ENCODE measurements around the gene LRBA.

LRBA gene

DNA sequence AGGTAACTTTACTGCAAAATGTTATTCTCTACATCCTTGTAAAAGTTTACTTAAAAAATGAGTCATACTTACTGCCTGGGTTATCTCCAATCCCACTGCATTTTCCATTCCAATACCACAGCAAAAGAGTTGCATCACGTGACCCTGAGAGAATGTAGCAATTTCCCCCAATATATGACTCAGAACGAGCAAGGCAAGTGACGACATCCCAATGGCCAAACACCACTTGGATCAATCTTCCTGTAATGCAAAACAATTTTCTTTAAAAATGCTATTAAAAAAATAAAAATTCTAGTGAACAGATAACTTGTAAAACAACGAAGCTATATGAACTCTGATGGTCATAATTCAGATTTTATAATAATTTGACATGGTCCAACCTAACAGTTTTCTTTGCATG, 712.5 kb downstream of the LRBA start:
- no peak for DNase-seq

GRCh38 chr4:150299816-150300215, 715.3 kb downstream of the LRBA start:
- no peak for DNase-seq

- no peak for DNase-seq
Observed at GRCh38 chr4:150297861-150298474, 717.1 kb downstream of the LRBA start.

DNA sequence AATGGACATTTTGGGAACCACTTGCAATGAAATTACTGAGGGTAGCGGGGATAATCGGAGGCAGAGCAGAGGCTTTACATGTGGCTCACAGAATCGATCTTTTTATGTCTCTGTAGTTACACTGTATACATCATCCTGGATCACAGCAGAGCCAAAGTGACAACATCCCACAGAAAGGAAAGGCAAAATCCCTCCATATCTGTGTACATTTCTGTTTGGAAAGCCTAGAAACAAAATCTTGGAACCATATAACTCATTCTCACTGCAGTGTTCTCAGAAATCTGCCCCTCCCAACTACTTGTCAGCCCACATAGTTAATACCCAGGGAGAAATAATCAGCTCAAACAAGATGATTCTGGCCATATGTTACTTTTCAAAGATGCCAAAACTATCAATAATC, 725.2 kb downstream of the LRBA start:
- no peak for DNase-seq

- no peak for DNase-seq
Observed at GRCh38 chr4:150289198-150289597, 725.9 kb downstream of the LRBA start.

- no peak for DNase-seq
Observed at GRCh38 chr4:150286656-150287055, 728.4 kb downstream of the LRBA start.

- no peak for DNase-seq
Observed at GRCh38 chr4:150283689-150284088, 731.4 kb downstream of the LRBA start.

DNA sequence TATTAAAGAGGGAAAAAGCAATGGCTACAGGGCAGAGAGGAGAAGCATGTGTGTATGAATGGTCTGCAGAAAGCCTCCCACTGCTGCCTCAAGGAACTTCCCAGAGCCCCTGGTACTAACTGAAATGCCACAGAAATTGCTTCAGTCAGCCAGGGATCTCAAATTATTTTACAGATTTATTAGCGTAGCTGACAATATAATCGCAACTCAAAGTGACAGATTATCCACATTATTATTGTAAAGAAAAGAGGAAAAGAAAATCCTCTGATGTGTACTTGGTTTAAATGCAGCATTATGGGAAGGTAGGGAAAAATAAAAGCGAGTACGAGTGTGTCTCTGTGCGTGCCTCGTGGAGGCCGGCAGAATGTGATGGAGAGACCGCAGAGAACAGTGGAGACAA, 734.1 kb downstream of the LRBA start:
- DNase-seq, result no peak

- no peak for DNase-seq
Observed at GRCh38 chr4:150280081-150280895, 734.8 kb downstream of the LRBA start.

DNA sequence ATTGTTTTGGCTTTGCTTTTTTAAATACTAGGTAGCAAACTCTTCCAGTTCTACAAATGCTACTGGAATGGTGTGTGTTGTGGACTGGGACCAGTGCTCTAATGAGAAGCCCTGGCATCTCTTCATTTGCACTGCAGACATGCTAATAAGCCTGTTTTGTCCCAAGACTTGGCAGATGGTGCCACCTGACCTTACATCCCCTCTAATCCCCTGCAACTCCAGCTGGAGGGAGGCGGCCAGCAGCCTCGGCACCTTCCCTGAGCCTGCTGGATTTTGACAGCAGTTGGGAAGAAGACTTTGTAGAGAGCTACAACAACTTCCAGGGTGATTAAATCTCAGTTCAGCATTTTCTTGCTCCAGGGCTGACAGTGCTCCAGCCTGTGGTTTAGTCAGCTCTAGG, 736.9 kb downstream of the LRBA start:
- no peak for DNase-seq

GRCh38 chr4:150268444-150268843, 746.6 kb downstream of the LRBA start:
- no peak for DNase-seq

- DNase-seq, result no peak
Observed at GRCh38 chr4:150265806-150266205, 749.3 kb downstream of the LRBA start.

DNA sequence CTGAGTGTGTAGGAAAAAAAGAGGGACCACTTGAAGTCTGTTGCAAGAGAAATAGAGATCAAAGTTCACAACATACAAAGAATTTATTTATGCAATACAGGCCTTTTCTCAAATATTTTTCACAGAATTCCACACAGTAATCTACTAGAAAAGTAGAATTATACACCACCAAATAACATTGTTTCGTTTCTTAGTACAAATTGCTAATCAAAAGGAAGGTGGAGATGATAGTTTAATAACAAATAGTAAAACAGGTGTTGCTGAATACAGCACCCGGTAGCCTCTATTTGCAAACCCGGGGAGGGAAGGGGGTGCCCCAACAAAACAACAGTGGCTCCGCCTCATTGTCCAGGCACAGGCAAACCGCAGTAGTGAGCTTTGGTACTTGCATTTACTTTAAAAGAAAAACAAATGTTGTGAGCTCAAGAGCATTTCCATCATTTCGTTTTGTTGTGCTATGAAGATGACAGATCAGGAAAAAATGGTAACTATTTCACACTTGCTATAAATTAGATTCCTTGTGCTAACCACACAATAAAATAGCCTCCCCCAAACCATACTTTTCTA, 750.4 kb downstream of the LRBA start:
- DNase-seq, result no peak

DNA sequence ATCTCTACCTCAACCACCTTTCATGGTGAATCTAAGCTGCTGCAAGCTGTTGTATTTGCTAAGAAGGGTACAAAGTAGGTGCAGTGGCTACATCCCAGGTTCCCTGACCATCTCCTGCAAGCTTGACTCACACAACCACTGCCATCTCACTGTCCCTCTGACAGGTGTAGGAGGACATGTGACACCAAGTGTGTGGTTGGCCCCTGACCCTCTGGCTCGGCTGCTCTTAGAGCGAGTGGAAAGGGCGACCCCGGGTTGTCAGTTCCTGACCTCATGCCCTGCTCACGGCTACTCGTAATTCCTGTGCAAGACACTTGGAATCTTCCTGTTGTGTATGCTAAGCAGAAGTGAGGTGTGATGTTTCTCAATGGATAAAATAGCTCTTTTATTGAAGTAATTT, 752.5 kb downstream of the LRBA start:
- DNase-seq, result no peak

GRCh38 chr4:150261571-150261970, 753.5 kb downstream of the LRBA start:
- no peak for DNase-seq

DNA sequence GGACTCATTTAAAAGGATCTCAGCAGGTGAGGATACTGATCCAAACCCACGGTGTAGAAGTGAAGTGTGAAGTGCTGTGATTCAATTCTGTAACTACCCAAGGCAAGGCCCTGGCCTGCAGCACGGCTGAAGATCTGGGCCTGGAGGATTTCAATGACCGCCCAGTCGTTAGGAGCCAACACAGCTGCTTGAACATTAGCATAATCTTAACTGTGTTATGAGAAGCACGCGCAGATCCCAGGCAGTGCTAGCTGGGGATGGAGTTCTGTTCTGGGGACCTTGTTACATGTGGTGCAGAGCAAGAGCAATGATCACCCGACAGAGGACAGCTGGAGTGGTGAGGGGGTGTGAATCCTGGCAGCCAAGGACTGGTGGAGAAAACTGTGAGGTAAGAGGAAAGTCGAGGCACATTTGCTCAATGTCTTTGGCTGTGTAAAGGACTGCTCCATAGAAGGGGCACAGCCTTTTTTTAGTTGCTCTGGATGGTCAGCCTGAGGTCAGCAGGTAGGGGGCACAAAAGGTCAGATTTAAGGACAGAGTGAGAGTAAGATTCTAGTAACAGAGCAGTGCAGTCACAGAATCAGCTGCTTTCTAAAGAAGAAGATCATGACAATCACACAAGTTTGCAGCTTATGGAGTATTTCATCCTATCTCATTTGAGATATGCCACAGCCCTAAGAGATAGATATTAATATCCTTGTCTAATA, 755.1 kb downstream of the LRBA start:
- DNase-seq, result no peak

DNA sequence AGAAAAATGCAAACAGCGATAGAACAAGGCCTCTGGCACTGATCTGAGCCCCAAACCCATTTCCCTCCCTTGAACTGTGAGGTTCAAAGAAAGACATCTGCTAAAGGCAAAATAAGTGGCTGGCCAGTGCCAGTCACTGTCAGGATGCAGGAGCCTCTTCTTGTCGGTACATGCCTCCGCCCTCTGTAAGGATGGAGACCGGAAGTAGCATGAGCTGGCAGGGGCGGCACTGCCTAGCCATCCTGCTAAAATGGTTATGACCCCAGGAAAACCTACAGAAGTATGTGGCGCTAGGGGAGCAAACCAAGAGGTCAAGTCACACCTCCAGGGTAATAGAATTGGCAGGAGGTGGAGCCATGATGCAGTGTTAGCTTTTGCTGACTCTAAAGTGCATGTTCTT, 756.5 kb downstream of the LRBA start:
- no peak for DNase-seq

DNA sequence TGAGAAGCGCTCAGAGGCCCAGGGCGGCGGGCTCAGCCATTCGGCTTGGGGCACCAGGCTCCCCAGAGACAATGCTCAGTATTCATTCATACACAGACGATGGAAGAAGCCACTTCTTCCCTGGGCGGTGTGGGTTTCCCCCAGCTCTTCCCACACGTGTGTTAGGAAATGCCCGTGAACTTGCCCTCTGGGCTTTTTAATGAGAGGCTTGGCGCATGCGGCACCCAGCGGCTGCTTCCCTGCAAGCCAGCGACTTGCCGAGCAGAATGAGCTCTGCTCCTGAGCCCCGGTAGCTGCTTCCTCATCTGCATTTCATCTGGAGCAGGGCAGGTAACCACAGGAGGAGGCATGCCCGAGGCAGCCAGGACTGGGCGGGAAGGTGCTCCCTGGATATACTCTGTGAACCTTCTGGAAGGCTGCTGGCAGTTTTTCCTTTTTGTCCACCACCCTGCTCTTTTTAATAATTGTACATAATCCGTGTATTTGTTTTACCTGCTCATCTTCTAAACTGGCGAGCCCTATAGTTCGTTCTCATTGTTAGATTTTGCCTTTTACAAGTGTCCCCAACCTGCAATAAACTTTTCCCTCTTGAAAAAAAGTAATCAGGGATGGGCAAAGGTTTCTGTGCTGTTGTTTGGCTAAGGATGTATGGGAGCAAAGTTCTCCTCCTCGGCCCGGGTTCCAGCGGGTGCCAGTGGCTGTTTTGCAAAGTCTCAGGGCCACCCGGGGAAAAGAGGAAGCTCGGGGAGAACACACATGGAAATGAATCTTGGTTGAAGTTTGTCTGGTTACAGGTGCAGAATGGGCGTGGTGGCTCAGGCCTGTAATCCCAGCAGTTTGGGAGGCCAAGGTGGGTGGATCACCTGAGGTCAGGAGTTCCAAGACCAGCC, 758.0 kb downstream of the LRBA start:
- DNase-seq, result no peak

- no peak for DNase-seq
Observed at GRCh38 chr4:150256225-150256620, 758.9 kb downstream of the LRBA start.

DNA sequence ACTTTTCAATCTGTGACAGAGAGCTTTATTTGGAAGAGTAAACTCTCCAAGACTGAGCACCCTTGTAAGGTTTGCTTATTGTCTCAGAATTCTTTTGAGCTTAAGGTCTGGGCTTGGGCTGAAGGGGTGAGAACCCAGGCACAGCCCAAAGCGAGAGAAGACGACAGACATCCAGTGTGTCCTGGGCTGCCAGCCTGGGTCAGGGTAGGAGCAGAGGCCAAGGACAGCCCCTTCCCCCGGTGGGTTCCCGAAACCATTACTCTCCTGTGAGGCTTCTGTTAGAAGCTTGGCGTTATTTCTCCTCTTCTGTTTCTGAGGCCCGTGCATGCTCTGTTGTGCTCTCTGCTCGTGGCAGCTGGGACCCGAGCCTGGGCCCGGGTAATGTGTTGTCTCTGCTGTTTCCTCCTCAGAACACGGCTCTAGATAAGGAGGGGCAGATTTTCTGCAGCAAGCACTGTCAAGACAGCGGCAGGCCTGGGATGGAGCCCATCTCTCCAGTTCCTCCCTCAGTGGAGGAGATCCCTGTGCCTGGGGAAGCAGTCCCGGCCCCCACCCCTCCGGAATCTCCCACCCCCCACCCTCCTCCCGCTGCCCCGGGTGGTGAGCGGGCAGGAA, 759.4 kb downstream of the LRBA start:
- no peak for DNase-seq

GRCh38 chr4:150253965-150254630, 761.0 kb downstream of the LRBA start:
- no peak for DNase-seq

DNA sequence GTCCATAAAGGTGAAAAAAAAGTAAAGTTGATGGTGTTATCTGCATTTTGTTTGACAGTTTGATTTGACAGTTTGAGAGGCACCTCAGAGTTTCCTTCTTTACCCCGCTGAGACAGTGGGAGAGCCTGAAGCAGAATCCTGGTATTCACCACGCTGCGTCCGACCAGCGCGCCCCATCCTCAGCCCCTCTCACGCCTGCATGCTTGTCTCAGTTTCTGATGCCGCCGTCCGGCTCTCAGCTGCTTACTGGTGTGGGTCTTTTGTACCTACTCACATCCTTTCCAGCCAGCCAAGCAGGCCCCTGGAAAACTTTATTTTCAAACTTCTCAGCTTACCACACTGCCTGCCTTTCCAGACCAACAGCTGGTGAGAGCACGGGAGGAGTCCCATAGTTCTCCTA, 761.7 kb downstream of the LRBA start:
- no peak for DNase-seq
